Measurements from ENCODE around the gene NAPEPLD. TPM values are rescaled to one million over a fixed set of nuclear protein-coding genes. Genes with fewer than 3 reads are reported as not detected.
A peak's percentile ranks its signal among the peaks of the same experiment; 100 is the strongest.
"Not testable (repeated sequence)": the region's sequence is repeated elsewhere in the genome, so short reads cannot be mapped to it uniquely, and the experiment has no call there.

The NAPEPLD gene
- total and polyA plus RNA-seq, 7 donors, result 11.0 to 26.8 (median 12.2) TPM

GRCh38 chr7:103148131-103148993 is 537 bp downstream of the NAPEPLD start:
- WGBS, 2 donors, result 1 to 4% methylated on average over 13 of the region's 13 CpGs
- TF ChIP-seq POLR2AphosphoS5 (IDR thresholded peaks at IDR 0.05), result no peak
- TF ChIP-seq, protein P1, sequence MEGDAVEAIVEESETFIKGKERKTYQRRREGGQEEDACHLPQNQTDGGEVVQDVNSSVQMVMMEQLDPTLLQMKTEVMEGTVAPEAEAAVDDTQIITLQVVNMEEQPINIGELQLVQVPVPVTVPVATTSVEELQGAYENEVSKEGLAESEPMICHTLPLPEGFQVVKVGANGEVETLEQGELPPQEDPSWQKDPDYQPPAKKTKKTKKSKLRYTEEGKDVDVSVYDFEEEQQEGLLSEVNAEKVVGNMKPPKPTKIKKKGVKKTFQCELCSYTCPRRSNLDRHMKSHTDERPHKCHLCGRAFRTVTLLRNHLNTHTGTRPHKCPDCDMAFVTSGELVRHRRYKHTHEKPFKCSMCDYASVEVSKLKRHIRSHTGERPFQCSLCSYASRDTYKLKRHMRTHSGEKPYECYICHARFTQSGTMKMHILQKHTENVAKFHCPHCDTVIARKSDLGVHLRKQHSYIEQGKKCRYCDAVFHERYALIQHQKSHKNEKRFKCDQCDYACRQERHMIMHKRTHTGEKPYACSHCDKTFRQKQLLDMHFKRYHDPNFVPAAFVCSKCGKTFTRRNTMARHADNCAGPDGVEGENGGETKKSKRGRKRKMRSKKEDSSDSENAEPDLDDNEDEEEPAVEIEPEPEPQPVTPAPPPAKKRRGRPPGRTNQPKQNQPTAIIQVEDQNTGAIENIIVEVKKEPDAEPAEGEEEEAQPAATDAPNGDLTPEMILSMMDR (IDR thresholded peaks at IDR 0.05), result no peak
- TF ChIP-seq EP300 (IDR thresholded peaks at IDR 0.05), result no peak
- TF ChIP-seq POLR2A (IDR thresholded peaks at IDR 0.05), result no peak
- peak overlapping the region; percentile 66 to 79 (median 72) for H3K4me3 ChIP-seq
- no peaks in the 10 kb centered on the region for H3K9me3 ChIP-seq
- DNase-seq, result no peak
- H3K36me3 ChIP-seq, result no peaks in the 10 kb centered on the region
- H3K27me3 ChIP-seq, result no peaks in the 10 kb centered on the region
- intact Hi-C loops (cut with DNase I), result no loop called here
- peak overlapping the region; percentile 91 to 98 (median 94) for H3K27ac ChIP-seq
- peaks cover 3 to 30% (median 21%) of the 10 kb centered on the region in 4 donors for H3K4me1 ChIP-seq

- H3K27ac ChIP-seq; DNase-seq; H3K27me3 ChIP-seq; H3K9me3 ChIP-seq; H3K36me3 ChIP-seq; H3K4me3 ChIP-seq; intact Hi-C loops (cut with DNase I): not testable (repeated sequence)
- WGBS, 2 donors, result 74 to 92% methylated on average over 2 of the region's 2 CpGs
- peaks cover 3 to 27% (median 21%) of the 10 kb centered on the region in 4 donors for H3K4me1 ChIP-seq
Measured at GRCh38 chr7:103144754-103145153, 4.1 kb downstream of the NAPEPLD start.

DNA sequence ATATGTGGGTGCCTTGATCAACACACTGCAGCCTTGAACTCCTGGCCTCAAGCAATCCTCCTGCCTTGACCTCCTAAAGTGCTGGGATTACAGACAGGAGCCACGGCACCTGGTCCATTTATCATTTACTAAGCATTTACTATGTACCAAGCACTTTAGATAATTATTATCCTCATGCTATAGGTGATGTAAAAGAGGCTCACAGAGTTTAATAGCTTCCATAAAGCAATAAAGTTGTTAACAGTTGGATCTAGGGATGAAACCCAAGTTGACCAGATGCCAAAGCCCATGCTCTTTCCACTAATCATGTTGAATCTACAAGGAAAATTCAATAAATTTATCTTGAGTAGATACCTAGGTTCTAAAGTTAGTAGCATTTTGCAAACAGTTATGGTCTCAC is 5.0 kb downstream of the NAPEPLD start:
- no peaks in the 10 kb centered on the region for H3K36me3 ChIP-seq
- H3K9me3 ChIP-seq, result no peaks in the 10 kb centered on the region
- no peak overlapping the region for H3K4me3 ChIP-seq
- DNase-seq, result no peak
- intact Hi-C loops (cut with DNase I), result no loop called here
- H3K27me3 ChIP-seq, result no peaks in the 10 kb centered on the region
- H3K4me1 ChIP-seq, result peaks cover 0 to 25% (median 21%) of the 10 kb centered on the region in 4 donors
- TF ChIP-seq EP300 (IDR thresholded peaks at IDR 0.05) (no peak), POLR2AphosphoS5 (IDR thresholded peaks at IDR 0.05) (no peak), POLR2A (IDR thresholded peaks at IDR 0.05) (no peak)
- TF ChIP-seq, protein P1 (IDR thresholded peaks at IDR 0.05), result no peak
- 22 to 74% methylated on average over 1 of the region's 1 CpG for WGBS, 2 donors
- no peak overlapping the region for H3K27ac ChIP-seq

DNA sequence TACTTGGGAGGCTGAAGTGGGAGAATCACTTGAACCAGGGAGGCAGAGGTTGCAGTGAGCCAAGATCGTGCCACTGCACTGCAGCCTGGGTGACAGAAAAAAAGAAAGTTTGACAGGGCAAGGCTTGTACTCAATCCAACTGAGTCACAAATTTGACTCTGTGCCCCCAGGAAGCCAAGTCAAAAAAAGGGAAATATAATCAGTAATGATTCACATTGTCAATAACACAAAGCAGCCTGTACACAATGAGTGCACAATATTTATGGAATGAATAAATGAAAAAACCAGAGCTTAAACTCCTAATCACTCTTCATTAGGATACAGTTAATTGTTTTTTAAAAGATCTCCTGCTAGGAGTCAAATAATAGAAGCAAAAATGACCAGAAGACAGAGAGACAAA is 6.4 kb downstream of the NAPEPLD start:
- DNase-seq, result no peak
- Histone ChIP-seq H3K27ac (no peak overlapping the region), H3K36me3 (no peaks in the 10 kb centered on the region), H3K9me3 (no peaks in the 10 kb centered on the region), H3K4me1 (peaks cover 0 to 14% (median 13%) of the 10 kb centered on the region in 4 donors), H3K4me3 (no peak overlapping the region), H3K27me3 (no peaks in the 10 kb centered on the region)
- WGBS, 2 donors, result 93 to 95% methylated on average over 1 of the region's 1 CpG
- intact Hi-C loops (cut with DNase I), result no loop called here
- TF ChIP-seq, protein P1 (IDR thresholded peaks at IDR 0.05), result no peak
- TF ChIP-seq POLR2AphosphoS5 (IDR thresholded peaks at IDR 0.05), result no peak
- TF ChIP-seq EP300 (IDR thresholded peaks at IDR 0.05), result no peak
- TF ChIP-seq POLR2A (IDR thresholded peaks at IDR 0.05), result no peak

GRCh38 chr7:103141753-103142404 is 7.0 kb downstream of the NAPEPLD start:
- no peaks in the 10 kb centered on the region for H3K27me3 ChIP-seq

More at GRCh38 chr7:103141753-103142404, 7.0 kb downstream of the NAPEPLD start:
- Histone ChIP-seq H3K36me3 (no peaks in the 10 kb centered on the region), H3K4me3 (no peak overlapping the region), H3K27ac (no peak overlapping the region), H3K4me1 (peaks cover 0 to 8% (median 7%) of the 10 kb centered on the region in 4 donors), H3K9me3 (no peaks in the 10 kb centered on the region)
- TF ChIP-seq EP300 (IDR thresholded peaks at IDR 0.05) (no peak), POLR2AphosphoS5 (IDR thresholded peaks at IDR 0.05) (no peak), POLR2A (IDR thresholded peaks at IDR 0.05) (no peak)
- TF ChIP-seq, protein P1 (IDR thresholded peaks at IDR 0.05), result no peak
- no peak for DNase-seq
- 45 to 81% methylated on average over 8 of the region's 8 CpGs for WGBS, 2 donors
- intact Hi-C loops (cut with DNase I), result no loop called here

All from sigmoid colon (tissue), 7 donors.